ENCODE data around the gene FKBP4.

Gene FKBP4, protein sequence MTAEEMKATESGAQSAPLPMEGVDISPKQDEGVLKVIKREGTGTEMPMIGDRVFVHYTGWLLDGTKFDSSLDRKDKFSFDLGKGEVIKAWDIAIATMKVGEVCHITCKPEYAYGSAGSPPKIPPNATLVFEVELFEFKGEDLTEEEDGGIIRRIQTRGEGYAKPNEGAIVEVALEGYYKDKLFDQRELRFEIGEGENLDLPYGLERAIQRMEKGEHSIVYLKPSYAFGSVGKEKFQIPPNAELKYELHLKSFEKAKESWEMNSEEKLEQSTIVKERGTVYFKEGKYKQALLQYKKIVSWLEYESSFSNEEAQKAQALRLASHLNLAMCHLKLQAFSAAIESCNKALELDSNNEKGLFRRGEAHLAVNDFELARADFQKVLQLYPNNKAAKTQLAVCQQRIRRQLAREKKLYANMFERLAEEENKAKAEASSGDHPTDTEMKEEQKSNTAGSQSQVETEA

DNA sequence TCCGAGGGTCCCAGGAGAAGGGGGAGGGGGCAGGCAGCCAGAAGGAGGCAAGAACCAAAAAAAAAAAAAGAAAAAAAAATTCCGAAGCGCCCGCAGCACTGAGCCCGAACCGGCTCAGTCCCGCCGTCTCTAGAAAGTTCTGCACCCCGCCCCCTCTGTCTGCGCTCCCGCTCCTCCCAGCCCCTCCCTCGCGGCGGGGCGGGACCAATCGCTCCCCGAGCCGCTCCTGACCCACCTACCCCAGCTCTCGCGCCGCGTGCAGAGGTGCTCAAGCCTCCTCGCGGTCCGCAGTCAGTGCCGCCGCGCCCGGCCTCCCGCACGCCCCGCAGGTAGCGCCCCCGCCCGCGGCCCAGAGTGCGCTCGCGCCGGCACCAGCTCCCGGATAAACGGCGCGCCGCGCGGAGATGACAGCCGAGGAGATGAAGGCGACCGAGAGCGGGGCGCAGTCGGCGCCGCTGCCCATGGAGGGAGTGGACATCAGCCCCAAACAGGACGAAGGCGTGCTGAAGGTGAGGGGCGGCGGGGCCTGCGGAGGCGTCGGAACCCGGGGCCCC, at the start of gene FKBP4:
Gene FKBP4 (plus strand): TSS at position 235 of the 554 bp plus-strand sequence. CDS start 170 bp downstream, at position 405.
- Histone ChIP-seq H3K9ac (ENCODE audit: low read length) (peak within 1 kb of the TSS; percentile 63; the same call in 1 of the 2 replicates), H3K4me3 (ENCODE audit: low read length) (peak within 1 kb of the TSS; percentile 95), H3F3A (ENCODE audit: insufficient read depth, low read length) (no peaks in the 10 kb centered on the region), H3K27ac (ENCODE audit: low read length) (no peak within 1 kb of the TSS), H3K4me1 (ENCODE audit: low read length) (0 out of 2 replicates have a peak, but pooled peaks cover 4% of the 10 kb centered on the region), H2AFZ (ENCODE audit: low read length) (peak within 1 kb of the TSS; percentile 86), H3K27me3 (replicated peaks; ENCODE audit: insufficient read depth, low read length) (no peaks in the 10 kb centered on the region), H3K9me2 (replicated peaks; ENCODE audit: insufficient read depth, low read length) (no peaks in the 10 kb centered on the region), H3K79me2 (ENCODE audit: low read length) (peaks cover 37% of the 10 kb centered on the region), H3K4me2 (ENCODE audit: low read depth, low read length) (peak within 1 kb of the TSS; percentile 97), H4K20me1 (ENCODE audit: insufficient read depth, low read length) (0 out of 2 replicates have a peak, but pooled peaks cover 5% of the 10 kb centered on the region), H3K36me3 (replicated peaks; ENCODE audit: insufficient read depth, low read length) (peaks cover 20% of the 10 kb centered on the region; the same call in 1 of the 2 replicates), H3K9me3 (replicated peaks; ENCODE audit: insufficient read depth, low read length) (no peaks in the 10 kb centered on the region)
- DNase-seq = peak; percentile 95
- TF ChIP-seq EZH2phosphoT487 (IDR thresholded peaks at IDR 0.05; ENCODE audit: low read length) (no peak), EZH2 (optimal IDR thresholded peaks at IDR 0.05; ENCODE audit: low read depth, low read length) (no peak)
- TF ChIP-seq, protein P1, sequence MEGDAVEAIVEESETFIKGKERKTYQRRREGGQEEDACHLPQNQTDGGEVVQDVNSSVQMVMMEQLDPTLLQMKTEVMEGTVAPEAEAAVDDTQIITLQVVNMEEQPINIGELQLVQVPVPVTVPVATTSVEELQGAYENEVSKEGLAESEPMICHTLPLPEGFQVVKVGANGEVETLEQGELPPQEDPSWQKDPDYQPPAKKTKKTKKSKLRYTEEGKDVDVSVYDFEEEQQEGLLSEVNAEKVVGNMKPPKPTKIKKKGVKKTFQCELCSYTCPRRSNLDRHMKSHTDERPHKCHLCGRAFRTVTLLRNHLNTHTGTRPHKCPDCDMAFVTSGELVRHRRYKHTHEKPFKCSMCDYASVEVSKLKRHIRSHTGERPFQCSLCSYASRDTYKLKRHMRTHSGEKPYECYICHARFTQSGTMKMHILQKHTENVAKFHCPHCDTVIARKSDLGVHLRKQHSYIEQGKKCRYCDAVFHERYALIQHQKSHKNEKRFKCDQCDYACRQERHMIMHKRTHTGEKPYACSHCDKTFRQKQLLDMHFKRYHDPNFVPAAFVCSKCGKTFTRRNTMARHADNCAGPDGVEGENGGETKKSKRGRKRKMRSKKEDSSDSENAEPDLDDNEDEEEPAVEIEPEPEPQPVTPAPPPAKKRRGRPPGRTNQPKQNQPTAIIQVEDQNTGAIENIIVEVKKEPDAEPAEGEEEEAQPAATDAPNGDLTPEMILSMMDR (IDR thresholded peaks at IDR 0.05; ENCODE audit: low read length) = no peak

DNA sequence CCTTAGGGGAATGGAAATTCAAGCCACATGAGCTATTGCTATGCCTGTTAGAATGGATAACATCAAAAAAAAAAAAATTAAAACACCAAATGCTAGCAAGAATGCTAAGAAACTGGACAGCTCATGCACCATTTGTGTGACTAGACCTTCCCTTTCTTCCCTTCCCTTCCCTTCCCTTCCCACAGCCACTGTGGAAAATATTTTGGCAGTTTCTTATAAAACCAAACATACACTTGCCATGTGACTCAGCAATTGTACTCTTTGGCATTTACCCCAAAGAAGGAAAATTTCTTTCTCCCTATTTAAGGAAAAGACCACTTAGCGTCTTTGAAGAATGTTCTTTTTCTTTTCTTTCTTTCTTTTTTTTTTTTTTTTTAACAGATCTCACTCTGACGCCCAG, 49.1 kb upstream of the FKBP4 start:
- H3K9me3 ChIP-seq (replicated peaks; ENCODE audit: insufficient read depth, low read length) = no peaks in the 10 kb centered on the region
- no peak overlapping the region for H3K9ac ChIP-seq (ENCODE audit: low read length)
- no peak overlapping the region for H3K27ac ChIP-seq (ENCODE audit: low read length)
- H2AFZ ChIP-seq (ENCODE audit: low read length) = no peak overlapping the region
- TF ChIP-seq EZH2 (optimal IDR thresholded peaks at IDR 0.05; ENCODE audit: low read depth, low read length) = no peak
- TF ChIP-seq EZH2phosphoT487 (IDR thresholded peaks at IDR 0.05; ENCODE audit: low read length) = no peak
- TF ChIP-seq, protein P1 (IDR thresholded peaks at IDR 0.05; ENCODE audit: low read length) = no peak
- H3F3A ChIP-seq (ENCODE audit: insufficient read depth, low read length) = no peaks in the 10 kb centered on the region
- H3K4me3 ChIP-seq (ENCODE audit: low read length) = no peak overlapping the region
- H3K4me2 ChIP-seq (ENCODE audit: low read depth, low read length) = no peak overlapping the region
- no peaks in the 10 kb centered on the region for H3K36me3 ChIP-seq (replicated peaks; ENCODE audit: insufficient read depth, low read length)
- H3K27me3 ChIP-seq (replicated peaks; ENCODE audit: insufficient read depth, low read length) = no peaks in the 10 kb centered on the region
- H3K9me2 ChIP-seq (replicated peaks; ENCODE audit: insufficient read depth, low read length) = no peaks in the 10 kb centered on the region
- H3K79me2 ChIP-seq (ENCODE audit: low read length) = no peaks in the 10 kb centered on the region
- DNase-seq = no peak
- no peaks in the 10 kb centered on the region for H4K20me1 ChIP-seq (ENCODE audit: insufficient read depth, low read length)
- H3K4me1 ChIP-seq (ENCODE audit: low read length) = no peaks in the 10 kb centered on the region

DNA sequence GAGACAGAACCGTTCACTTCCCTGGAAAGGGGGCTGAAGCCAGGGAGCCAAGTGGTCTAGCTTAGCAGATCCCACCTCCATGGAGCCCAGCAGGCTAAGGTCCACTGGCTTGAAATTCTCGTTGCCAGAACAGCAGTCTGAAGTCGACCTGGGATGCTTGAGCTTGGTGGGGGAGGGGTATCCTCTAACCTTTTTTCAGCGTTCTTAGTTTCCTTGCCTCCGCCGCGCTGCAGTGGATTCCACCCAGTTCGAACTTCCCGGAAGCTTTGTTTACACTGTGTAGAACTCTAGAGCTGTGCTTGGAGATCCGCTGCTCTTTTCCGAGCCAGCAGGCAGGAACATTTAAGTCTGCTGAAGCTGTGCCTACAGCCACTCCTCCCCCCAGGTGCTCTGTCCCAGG, 45.2 kb upstream of the FKBP4 start:
- no peak overlapping the region for H3K9ac ChIP-seq (ENCODE audit: low read length)
- no peak overlapping the region for H3K27ac ChIP-seq (ENCODE audit: low read length)
- no peak overlapping the region for H3K4me2 ChIP-seq (ENCODE audit: low read depth, low read length)
- DNase-seq = no peak
- TF ChIP-seq EZH2 (optimal IDR thresholded peaks at IDR 0.05; ENCODE audit: low read depth, low read length) = no peak
- no peak for TF ChIP-seq EZH2phosphoT487 (IDR thresholded peaks at IDR 0.05; ENCODE audit: low read length)
- TF ChIP-seq, protein P1 (IDR thresholded peaks at IDR 0.05; ENCODE audit: low read length) = no peak
- H3K79me2 ChIP-seq (ENCODE audit: low read length) = no peaks in the 10 kb centered on the region
- no peak overlapping the region for H3K4me3 ChIP-seq (ENCODE audit: low read length)
- H4K20me1 ChIP-seq (ENCODE audit: insufficient read depth, low read length) = no peaks in the 10 kb centered on the region
- no peaks in the 10 kb centered on the region for H3K9me3 ChIP-seq (replicated peaks; ENCODE audit: insufficient read depth, low read length)
- peaks cover 9% of the 10 kb centered on the region; the same call in 1 of the 2 replicates for H3K27me3 ChIP-seq (replicated peaks; ENCODE audit: insufficient read depth, low read length)
- H3F3A ChIP-seq (ENCODE audit: insufficient read depth, low read length) = no peaks in the 10 kb centered on the region
- no peaks in the 10 kb centered on the region for H3K9me2 ChIP-seq (replicated peaks; ENCODE audit: insufficient read depth, low read length)
- no peak overlapping the region for H2AFZ ChIP-seq (ENCODE audit: low read length)
- H3K36me3 ChIP-seq (replicated peaks; ENCODE audit: insufficient read depth, low read length) = no peaks in the 10 kb centered on the region
- no peaks in the 10 kb centered on the region for H3K4me1 ChIP-seq (ENCODE audit: low read length)
